ENCODE data around the gene GRAMD1B. TPM values are rescaled to one million over a fixed set of nuclear protein-coding genes. Genes with fewer than 3 reads are reported as not detected.

Gene GRAMD1B
- total and polyA plus RNA-seq, 2 donors from 2014 or later, result 4.4 to 18.2 TPM

DNA sequence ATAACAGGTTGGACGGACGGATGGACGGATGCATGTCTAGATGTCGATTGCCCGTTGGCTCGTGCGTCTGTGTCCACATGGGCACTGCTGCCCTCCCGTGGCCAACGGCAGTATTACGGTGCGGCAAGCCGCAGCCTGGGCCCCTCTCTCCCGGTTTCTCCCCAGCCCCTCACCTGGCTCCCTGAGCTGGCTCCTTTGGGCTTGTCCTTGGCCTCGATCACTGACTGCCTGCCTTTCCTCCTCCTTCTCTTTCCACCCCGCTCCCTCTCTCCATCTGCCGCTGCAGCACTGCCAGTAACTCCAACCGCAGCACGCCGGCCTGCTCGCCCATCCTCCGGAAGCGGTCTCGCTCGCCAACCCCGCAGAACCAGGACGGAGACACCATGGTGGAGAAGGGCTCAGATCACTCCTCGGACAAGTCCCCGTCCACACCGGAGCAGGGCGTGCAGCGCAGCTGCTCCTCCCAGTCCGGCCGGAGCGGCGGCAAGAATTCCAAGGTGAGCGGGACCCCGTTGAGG, 147.1 kb downstream of the GRAMD1B start:
- Histone ChIP-seq H3K9me3 (ENCODE audit: control insufficient read depth in 2 of 3, insufficient read depth in 1 of 3, low read length in 3 of 3) (no peaks in the 10 kb centered on the region), H3K27ac (ENCODE audit: low read depth in 2 of 2, low read length in 2 of 2) (no peak overlapping the region), H3K27me3 (ENCODE audit: control insufficient read depth, insufficient read depth, low read length) (no peaks in the 10 kb centered on the region), H3K4me3 (ENCODE audit: low read length in 3 of 3) (no peak overlapping the region), H3K9ac (ENCODE audit: low read length in 3 of 3) (no peak overlapping the region), H3K4me1 (ENCODE audit: control insufficient read depth in 2 of 3, insufficient read depth in 2 of 3, low read depth in 1 of 3, low read length in 3 of 3) (no peaks in the 10 kb centered on the region), H3K36me3 (ENCODE audit: control insufficient read depth in 2 of 3, insufficient read depth in 3 of 3, low read length in 3 of 3) (no peaks in the 10 kb centered on the region)
- peak; percentile 80 for TF ChIP-seq CTCF (IDR thresholded peaks at IDR 0.05; ENCODE audit: borderline replicate concordance, extremely low read depth, insufficient read depth)
- DNase-seq, result peak in 4 of 5 donors; percentile 44 to 72 (median 62)
- FAIRE-seq, result no peak
- intact Hi-C loops (cut with DNase I), result loop anchor here (5.0 kb wide), 1 partner anchor 65 kb away; no protein-coding TSS in a partner anchor

DNA sequence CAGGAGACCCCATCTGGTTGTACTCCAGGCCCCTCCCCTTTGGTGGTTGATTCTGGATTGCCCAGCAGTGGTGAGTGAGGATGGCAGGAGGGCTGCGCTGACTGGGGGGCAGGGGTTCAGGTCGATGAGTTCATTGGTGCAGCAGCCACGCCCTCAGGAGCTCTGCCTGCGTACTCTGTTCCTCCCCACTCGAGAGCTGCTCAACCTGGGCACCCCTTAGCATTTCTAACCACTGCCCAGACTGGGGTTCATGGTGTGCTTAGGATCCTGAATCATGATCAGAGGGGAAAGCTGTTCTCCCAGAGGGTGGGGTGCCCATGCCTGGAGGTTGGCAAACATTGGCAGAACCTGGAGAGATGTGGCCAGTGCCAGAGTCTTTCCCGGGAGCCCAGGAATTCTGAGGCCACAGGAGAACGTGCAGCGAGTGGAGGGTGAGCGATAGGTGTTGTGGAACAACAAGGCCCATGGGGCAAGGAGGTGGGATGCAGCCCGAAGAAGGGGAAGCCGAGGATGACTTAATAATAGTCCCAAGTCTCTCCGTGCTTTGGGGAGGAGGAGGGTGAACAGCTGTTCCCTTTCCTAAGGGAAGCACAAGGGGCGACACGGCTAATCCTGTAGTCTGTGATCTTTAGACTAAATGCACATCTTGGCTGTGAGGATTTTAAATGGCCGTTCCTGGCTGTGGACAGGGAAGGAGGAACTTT, 148.9 kb downstream of the GRAMD1B start:
- Histone ChIP-seq H3K9ac (ENCODE audit: low read length in 3 of 3) (no peak overlapping the region), H3K27ac (ENCODE audit: low read depth in 2 of 2, low read length in 2 of 2) (no peak overlapping the region), H3K4me1 (ENCODE audit: control insufficient read depth in 2 of 3, insufficient read depth in 2 of 3, low read depth in 1 of 3, low read length in 3 of 3) (no peaks in the 10 kb centered on the region), H3K9me3 (ENCODE audit: control insufficient read depth in 2 of 3, insufficient read depth in 1 of 3, low read length in 3 of 3) (no peaks in the 10 kb centered on the region), H3K36me3 (ENCODE audit: control insufficient read depth in 2 of 3, insufficient read depth in 3 of 3, low read length in 3 of 3) (no peaks in the 10 kb centered on the region), H3K27me3 (ENCODE audit: control insufficient read depth, insufficient read depth, low read length) (no peaks in the 10 kb centered on the region), H3K4me3 (ENCODE audit: low read length in 3 of 3) (no peak overlapping the region)
- FAIRE-seq, result no peak
- no peak for DNase-seq
- TF ChIP-seq CTCF (IDR thresholded peaks at IDR 0.05; ENCODE audit: borderline replicate concordance, extremely low read depth, insufficient read depth), result no peak
- intact Hi-C loops (cut with DNase I), result loop anchor here (5.0 kb wide), 1 partner anchor 67 kb away; no protein-coding TSS in a partner anchor

DNA sequence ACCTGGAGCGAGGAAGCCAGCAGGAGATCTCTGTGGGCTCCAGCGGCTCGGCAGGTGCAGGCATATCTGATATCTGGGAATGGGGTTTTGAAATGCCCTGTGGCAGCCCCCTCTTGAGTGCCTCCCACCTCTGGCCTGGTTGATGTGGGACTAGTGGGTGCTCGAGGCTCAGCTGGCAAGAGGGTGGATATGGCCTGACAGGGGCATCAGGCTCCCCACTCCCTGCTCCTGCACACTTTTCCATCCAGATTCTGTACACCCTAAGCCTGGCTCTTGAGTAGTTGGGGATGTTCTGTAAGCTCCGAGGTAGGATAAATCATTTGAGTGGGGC, 149.4 kb downstream of the GRAMD1B start:
- no peak for TF ChIP-seq CTCF (IDR thresholded peaks at IDR 0.05; ENCODE audit: borderline replicate concordance, extremely low read depth, insufficient read depth)
- Histone ChIP-seq H3K36me3 (ENCODE audit: control insufficient read depth in 2 of 3, insufficient read depth in 3 of 3, low read length in 3 of 3) (no peaks in the 10 kb centered on the region), H3K4me3 (ENCODE audit: low read length in 3 of 3) (no peak overlapping the region), H3K4me1 (ENCODE audit: control insufficient read depth in 2 of 3, insufficient read depth in 2 of 3, low read depth in 1 of 3, low read length in 3 of 3) (no peaks in the 10 kb centered on the region), H3K9ac (ENCODE audit: low read length in 3 of 3) (no peak overlapping the region), H3K27me3 (ENCODE audit: control insufficient read depth, insufficient read depth, low read length) (no peaks in the 10 kb centered on the region), H3K9me3 (ENCODE audit: control insufficient read depth in 2 of 3, insufficient read depth in 1 of 3, low read length in 3 of 3) (no peaks in the 10 kb centered on the region), H3K27ac (ENCODE audit: low read depth in 2 of 2, low read length in 2 of 2) (no peak overlapping the region)
- FAIRE-seq (no peak), DNase-seq (no peak)
- intact Hi-C loops (cut with DNase I), result loop anchor here (5.0 kb wide), 1 partner anchor 67 kb away; no protein-coding TSS in a partner anchor

Data from kidney (tissue), 14 donors.